ENCODE data around the gene YBX3.

Gene YBX3

GRCh38 chr12:10688042-10688441, 35.1 kb downstream of the YBX3 start:
- no peak for DNase-seq (ENCODE audit: low read depth)
- TF ChIP-seq, protein P1, sequence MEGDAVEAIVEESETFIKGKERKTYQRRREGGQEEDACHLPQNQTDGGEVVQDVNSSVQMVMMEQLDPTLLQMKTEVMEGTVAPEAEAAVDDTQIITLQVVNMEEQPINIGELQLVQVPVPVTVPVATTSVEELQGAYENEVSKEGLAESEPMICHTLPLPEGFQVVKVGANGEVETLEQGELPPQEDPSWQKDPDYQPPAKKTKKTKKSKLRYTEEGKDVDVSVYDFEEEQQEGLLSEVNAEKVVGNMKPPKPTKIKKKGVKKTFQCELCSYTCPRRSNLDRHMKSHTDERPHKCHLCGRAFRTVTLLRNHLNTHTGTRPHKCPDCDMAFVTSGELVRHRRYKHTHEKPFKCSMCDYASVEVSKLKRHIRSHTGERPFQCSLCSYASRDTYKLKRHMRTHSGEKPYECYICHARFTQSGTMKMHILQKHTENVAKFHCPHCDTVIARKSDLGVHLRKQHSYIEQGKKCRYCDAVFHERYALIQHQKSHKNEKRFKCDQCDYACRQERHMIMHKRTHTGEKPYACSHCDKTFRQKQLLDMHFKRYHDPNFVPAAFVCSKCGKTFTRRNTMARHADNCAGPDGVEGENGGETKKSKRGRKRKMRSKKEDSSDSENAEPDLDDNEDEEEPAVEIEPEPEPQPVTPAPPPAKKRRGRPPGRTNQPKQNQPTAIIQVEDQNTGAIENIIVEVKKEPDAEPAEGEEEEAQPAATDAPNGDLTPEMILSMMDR (conservative IDR thresholded peaks at IDR 0.05; ENCODE audit: control insufficient read depth, insufficient read depth, low read depth, low read length): no peak
- H3K4me3 ChIP-seq (ENCODE audit: control insufficient read depth, low read depth, low read length): no peak overlapping the region

- H3K4me3 ChIP-seq (ENCODE audit: control insufficient read depth, low read depth, low read length): peak within 1 kb of the TSS; percentile 59
- TF ChIP-seq, protein P1 (conservative IDR thresholded peaks at IDR 0.05; ENCODE audit: control insufficient read depth, insufficient read depth, low read depth, low read length): peak; percentile 92
- DNase-seq (ENCODE audit: low read depth): peak; percentile 26
Measured at GRCh38 chr12:10673659-10674384, 49.3 kb downstream of the YBX3 start, which contains the start of gene STYK1. STYK1 (minus strand) TSS chr12:10674052; CDS start chr12:10634618, 39,434 bp downstream.

DNA sequence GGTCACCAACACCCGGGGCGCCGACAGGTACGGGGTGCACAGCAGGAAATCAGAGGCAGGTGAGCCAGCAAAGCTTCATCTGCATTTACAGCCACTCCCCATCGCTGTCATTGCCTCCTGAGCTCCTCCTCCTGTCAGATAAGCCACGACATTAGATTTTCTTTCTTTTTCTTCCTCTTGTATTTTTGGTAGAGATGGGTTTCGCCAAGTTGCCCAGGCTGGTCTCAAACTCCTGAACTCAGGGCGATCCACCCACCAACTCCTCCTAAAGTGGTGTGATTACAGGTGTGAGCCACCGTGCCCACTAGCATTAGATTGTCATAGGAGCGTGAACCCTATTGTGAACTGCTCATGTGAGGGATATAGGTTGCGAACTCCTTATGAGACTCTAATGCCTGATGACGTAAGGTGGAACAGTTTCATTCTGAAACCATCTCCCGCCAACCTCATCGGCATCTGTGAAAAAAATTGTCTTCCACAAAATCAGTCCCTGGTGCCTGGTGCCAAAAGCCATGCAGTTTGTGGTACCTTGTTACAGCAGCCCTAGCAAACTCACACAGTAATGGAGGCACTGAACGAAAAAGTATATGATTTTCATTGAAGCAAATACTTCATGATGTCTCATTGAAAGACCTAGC, 50.8 kb downstream of the YBX3 start:
- DNase-seq (ENCODE audit: low read depth): no peak
- H3K4me3 ChIP-seq (ENCODE audit: control insufficient read depth, low read depth, low read length): no peak overlapping the region
- TF ChIP-seq, protein P1 (conservative IDR thresholded peaks at IDR 0.05; ENCODE audit: control insufficient read depth, insufficient read depth, low read depth, low read length): no peak

DNA sequence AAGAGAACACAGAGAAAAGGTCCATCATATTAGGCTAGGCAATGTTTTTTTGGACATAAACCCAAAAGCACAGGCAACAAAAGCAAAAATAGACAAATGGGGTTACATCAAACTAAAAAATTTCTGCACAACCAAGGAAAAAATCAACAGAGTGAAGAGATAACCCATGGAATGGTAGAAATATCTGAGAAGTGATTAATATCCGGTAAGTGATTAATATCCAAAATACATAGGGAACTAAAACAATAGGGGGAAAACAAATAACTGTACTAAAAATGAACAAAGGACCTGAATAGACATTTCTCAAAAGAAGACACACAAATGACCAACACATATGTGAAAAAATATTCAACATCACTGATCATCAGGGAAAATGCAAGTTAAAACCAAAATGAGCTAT, 53.6 kb downstream of the YBX3 start:
- DNase-seq (ENCODE audit: low read depth): no peak
- TF ChIP-seq, protein P1 (conservative IDR thresholded peaks at IDR 0.05; ENCODE audit: control insufficient read depth, insufficient read depth, low read depth, low read length): no peak
- no peak overlapping the region for H3K4me3 ChIP-seq (ENCODE audit: control insufficient read depth, low read depth, low read length)

GRCh38 chr12:10668526-10668925, 54.6 kb downstream of the YBX3 start:
- TF ChIP-seq, protein P1 (conservative IDR thresholded peaks at IDR 0.05; ENCODE audit: control insufficient read depth, insufficient read depth, low read depth, low read length): no peak
- H3K4me3 ChIP-seq (ENCODE audit: control insufficient read depth, low read depth, low read length): no peak overlapping the region

DNA sequence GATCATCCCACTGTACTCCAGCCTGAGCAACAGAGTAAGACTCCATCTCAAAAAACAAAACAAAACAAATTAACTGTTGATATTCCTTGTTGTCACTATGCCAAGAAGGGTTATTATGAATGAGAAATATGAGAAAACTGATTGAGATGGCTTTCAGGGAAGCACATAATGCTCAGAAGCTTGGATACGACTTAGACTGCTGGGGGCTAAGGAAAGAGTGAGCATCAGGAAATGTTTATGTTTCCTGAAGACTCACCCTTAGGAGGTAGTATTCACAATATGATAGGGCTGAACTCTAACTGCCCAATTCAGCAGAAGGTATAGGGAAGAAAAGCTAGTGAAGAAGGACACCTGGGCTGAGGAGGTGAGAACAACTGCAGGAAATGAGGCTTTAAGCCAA, 55.5 kb downstream of the YBX3 start:
- no peak for DNase-seq (ENCODE audit: low read depth)
- H3K4me3 ChIP-seq (ENCODE audit: control insufficient read depth, low read depth, low read length): no peak overlapping the region
- TF ChIP-seq, protein P1 (conservative IDR thresholded peaks at IDR 0.05; ENCODE audit: control insufficient read depth, insufficient read depth, low read depth, low read length): no peak

More at GRCh38 chr12:10668526-10668925, 54.6 kb downstream of the YBX3 start:
- no peak for DNase-seq (ENCODE audit: low read depth)

Data from fibroblast of mammary gland (primary cell).